GM23338 (cell line): ENCODE measurements around the gene SYP.

Source experiments
- CTCF ChIP-seq, 2 experiments: fragments of 200-600 bp in 1 of 2; sonication (generic) in 1 of 2; conservative IDR thresholded peaks; 2 replicates each; pipeline versions ENCODE4 v1.5.1 to v1.6.1; 2016 to 2017; ENCODE audit warnings: antibody characterized with exemption in 2 of 2, low read depth in 2 of 2, mild to moderate bottlenecking in 2 of 2, moderate library complexity in 1 of 2
- EZH2 ChIP-seq: fragments of 200-600 bp; sonication (generic); IDR thresholded peaks from one replicate; pipeline ENCODE4 v1.8.0; 2017; ENCODE audit warnings: antibody characterized with exemption, mild to moderate bottlenecking, low read depth; ENCODE audit not compliant: unreplicated experiment
- JUNB ChIP-seq: IDR thresholded peaks from one replicate; pipeline ENCODE4 v1.6.1; 2016; ENCODE audit warnings: antibody characterized with exemption; ENCODE audit not compliant: unreplicated experiment
- POLR2AphosphoS5 ChIP-seq: IDR thresholded peaks from 2 replicates; pipeline ENCODE4 v1.6.1; 2016; ENCODE audit warnings: antibody characterized with exemption, low read depth
- ZNF462 ChIP-seq: fragments of 250-450 bp; sonication (Bioruptor Pico); IDR thresholded peaks from 2 replicates; pipeline ENCODE4 v1.5.0; 2020; ENCODE audit warnings: mild to moderate bottlenecking, moderate library complexity
- TF ChIP-seq, protein P1 (sequence below): IDR thresholded peaks from 2 replicates; pipeline ENCODE4 v1.6.1; 2016; ENCODE audit warnings: antibody characterized with exemption
- TF ChIP-seq, protein P2 (sequence below): IDR thresholded peaks from one replicate; pipeline ENCODE4 v1.6.1; 2018; ENCODE audit warnings: antibody characterized with exemption; ENCODE audit not compliant: unreplicated experiment

DNA sequence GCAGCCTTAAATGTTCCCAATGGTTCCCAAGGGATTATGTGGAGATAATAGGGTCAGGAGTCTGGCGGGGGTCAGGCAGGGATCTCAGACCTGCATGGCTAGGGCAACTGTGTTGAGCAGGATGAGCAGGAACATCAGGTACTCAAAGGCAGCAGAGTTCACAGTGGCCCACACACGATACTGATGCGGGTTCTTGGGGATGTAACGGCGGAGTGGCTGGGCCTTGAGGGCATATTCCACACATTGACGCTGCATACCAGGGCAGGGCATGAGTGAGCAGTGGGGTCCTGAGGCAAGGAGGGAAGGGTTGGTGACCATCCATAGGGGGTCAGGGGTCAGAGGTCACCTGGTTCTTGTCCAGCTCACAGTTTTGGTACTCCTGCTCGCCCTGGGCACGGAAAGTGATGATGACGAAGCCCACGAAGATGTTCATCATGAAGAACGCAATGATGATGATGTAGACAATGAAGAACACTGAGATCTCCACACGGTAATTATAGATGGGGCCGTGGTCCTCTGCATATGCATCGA is 15.1 kb upstream of the SYP start:
- TF ChIP-seq POLR2AphosphoS5 (no peak), EZH2 (no peak), ZNF462 (no peak), CTCF (conservative IDR thresholded peaks at IDR 0.05; ENCODE audit: low read depth in 2 of 2) (no peak), JUNB (no peak)
- TF ChIP-seq, protein P1, sequence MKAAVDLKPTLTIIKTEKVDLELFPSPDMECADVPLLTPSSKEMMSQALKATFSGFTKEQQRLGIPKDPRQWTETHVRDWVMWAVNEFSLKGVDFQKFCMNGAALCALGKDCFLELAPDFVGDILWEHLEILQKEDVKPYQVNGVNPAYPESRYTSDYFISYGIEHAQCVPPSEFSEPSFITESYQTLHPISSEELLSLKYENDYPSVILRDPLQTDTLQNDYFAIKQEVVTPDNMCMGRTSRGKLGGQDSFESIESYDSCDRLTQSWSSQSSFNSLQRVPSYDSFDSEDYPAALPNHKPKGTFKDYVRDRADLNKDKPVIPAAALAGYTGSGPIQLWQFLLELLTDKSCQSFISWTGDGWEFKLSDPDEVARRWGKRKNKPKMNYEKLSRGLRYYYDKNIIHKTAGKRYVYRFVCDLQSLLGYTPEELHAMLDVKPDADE: no peak
- TF ChIP-seq, protein P2, sequence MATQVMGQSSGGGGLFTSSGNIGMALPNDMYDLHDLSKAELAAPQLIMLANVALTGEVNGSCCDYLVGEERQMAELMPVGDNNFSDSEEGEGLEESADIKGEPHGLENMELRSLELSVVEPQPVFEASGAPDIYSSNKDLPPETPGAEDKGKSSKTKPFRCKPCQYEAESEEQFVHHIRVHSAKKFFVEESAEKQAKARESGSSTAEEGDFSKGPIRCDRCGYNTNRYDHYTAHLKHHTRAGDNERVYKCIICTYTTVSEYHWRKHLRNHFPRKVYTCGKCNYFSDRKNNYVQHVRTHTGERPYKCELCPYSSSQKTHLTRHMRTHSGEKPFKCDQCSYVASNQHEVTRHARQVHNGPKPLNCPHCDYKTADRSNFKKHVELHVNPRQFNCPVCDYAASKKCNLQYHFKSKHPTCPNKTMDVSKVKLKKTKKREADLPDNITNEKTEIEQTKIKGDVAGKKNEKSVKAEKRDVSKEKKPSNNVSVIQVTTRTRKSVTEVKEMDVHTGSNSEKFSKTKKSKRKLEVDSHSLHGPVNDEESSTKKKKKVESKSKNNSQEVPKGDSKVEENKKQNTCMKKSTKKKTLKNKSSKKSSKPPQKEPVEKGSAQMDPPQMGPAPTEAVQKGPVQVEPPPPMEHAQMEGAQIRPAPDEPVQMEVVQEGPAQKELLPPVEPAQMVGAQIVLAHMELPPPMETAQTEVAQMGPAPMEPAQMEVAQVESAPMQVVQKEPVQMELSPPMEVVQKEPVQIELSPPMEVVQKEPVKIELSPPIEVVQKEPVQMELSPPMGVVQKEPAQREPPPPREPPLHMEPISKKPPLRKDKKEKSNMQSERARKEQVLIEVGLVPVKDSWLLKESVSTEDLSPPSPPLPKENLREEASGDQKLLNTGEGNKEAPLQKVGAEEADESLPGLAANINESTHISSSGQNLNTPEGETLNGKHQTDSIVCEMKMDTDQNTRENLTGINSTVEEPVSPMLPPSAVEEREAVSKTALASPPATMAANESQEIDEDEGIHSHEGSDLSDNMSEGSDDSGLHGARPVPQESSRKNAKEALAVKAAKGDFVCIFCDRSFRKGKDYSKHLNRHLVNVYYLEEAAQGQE: no peak
